HEK293 (cell line): ENCODE results near the gene PARVA.

ENCODE experiments used
- CTCF ChIA-PET: fragments of 350-600 bp; formaldehyde crosslinking; extraction: SDS; loops from one replicate; lab custom pipeline; 2021; ENCODE audit warnings: antibody characterized with exemption; lab: Yijun Ruan, JAX
- POLR2A ChIA-PET: fragments of 300-600 bp; formaldehyde crosslinking; extraction: SDS; loops from one replicate; lab custom pipeline; 2020; ENCODE audit warnings: antibody characterized with exemption, inconsistent platforms; lab: Yijun Ruan, JAX
- H3K27ac ChIP-seq: fragments of 200-500 bp; sonication (Bioruptor generic); 2 replicates; pipeline ENCODE4 v1.5.1; 2014; ENCODE audit warnings: low read depth, low read length, control low read depth, inconsistent platforms; ENCODE audit errors: extremely low read depth
- H3K36me3 ChIP-seq, 2 experiments: fragments of 200-500 bp in 1 of 2; sonication (Bioruptor generic) in 1 of 2; 1 replicate in 1 of 2; 2 replicates in 1 of 2; pipeline ENCODE4 v1.5.1; 2014 to 2017; ENCODE audit warnings: inconsistent platforms in 2 of 2, low read length in 2 of 2; ENCODE audit not compliant: control insufficient read depth in 2 of 2, insufficient read depth in 1 of 2
- H3K4me1 ChIP-seq: fragments of 200-500 bp; sonication (Bioruptor generic); 2 replicates; pipeline ENCODE4 v1.5.1; 2014; ENCODE audit warnings: mild to moderate bottlenecking, low read length, inconsistent platforms; ENCODE audit not compliant: control insufficient read depth, insufficient read depth
- H3K4me3 ChIP-seq: 2 replicates; pipeline ENCODE4 v1.5.1; 2011; ENCODE audit warnings: low read depth, mild to moderate bottlenecking, control low read depth, low read length, moderate library complexity
- H3K9me3 ChIP-seq: fragments of 200-500 bp; sonication (Bioruptor generic); 2 replicates; pipeline ENCODE4 v1.5.1; 2014; ENCODE audit warnings: low read depth, low read length, inconsistent platforms; ENCODE audit not compliant: control insufficient read depth, insufficient read depth
- BCL11B ChIP-seq: fragments of 450-650 bp; formaldehyde crosslinking; IDR thresholded peaks from 2 replicates; pipeline ENCODE4 v1.5.1; 2016; ENCODE audit warnings: low read depth, missing biosample characterization, missing genetic modification characterization
- PRDM2 ChIP-seq: fragments of 450-650 bp; formaldehyde crosslinking; IDR thresholded peaks from 2 replicates; pipeline ENCODE4 v1.5.1; 2016; ENCODE audit warnings: missing biosample characterization, missing genetic modification characterization, borderline replicate concordance
- SP2 ChIP-seq: fragments of 450-650 bp; formaldehyde crosslinking; IDR thresholded peaks from 2 replicates; pipeline ENCODE4 v1.5.1; 2016; ENCODE audit warnings: missing biosample characterization, missing genetic modification characterization
- YY1 ChIP-seq: fragments of 450-650 bp; formaldehyde crosslinking; IDR thresholded peaks from 2 replicates; pipeline ENCODE4 v1.5.1; 2018; ENCODE audit warnings: missing biosample characterization, missing genetic modification characterization
- ZBTB17 ChIP-seq: fragments of 450-650 bp; formaldehyde crosslinking; IDR thresholded peaks from 2 replicates; pipeline ENCODE4 v1.5.1; 2016; ENCODE audit warnings: missing biosample characterization, missing genetic modification characterization
- ZBTB49 ChIP-seq: fragments of 450-650 bp; formaldehyde crosslinking; IDR thresholded peaks from 2 replicates; pipeline ENCODE4 v1.5.1; 2016; ENCODE audit warnings: missing biosample characterization, missing genetic modification characterization, low read depth
- ZBTB7A ChIP-seq: fragments of 450-650 bp; formaldehyde crosslinking; IDR thresholded peaks from 2 replicates; pipeline ENCODE4 v1.5.1; 2016; ENCODE audit warnings: low read depth, missing biosample characterization, missing genetic modification characterization
- ZNF175 ChIP-seq: fragments of 450-650 bp; formaldehyde crosslinking; IDR thresholded peaks from 2 replicates; pipeline ENCODE4 v1.5.1; 2016; ENCODE audit warnings: missing biosample characterization, missing genetic modification characterization
- ZNF211 ChIP-seq: fragments of 450-650 bp; formaldehyde crosslinking; IDR thresholded peaks from 2 replicates; pipeline ENCODE4 v1.5.1; 2016; ENCODE audit warnings: low read depth, missing biosample characterization, missing genetic modification characterization
- ZNF473 ChIP-seq: fragments of 450-650 bp; formaldehyde crosslinking; IDR thresholded peaks from 2 replicates; pipeline ENCODE4 v1.5.1; 2017; ENCODE audit warnings: missing biosample characterization, missing genetic modification characterization
- ZNF48 ChIP-seq: fragments of 450-650 bp; formaldehyde crosslinking; IDR thresholded peaks from 2 replicates; pipeline ENCODE4 v1.5.1; 2016; ENCODE audit warnings: missing biosample characterization, missing genetic modification characterization
- ZNF530 ChIP-seq: fragments of 450-650 bp; formaldehyde crosslinking; IDR thresholded peaks from 2 replicates; pipeline ENCODE4 v1.5.1; 2016; ENCODE audit warnings: low read depth, missing biosample characterization, missing genetic modification characterization
- ZNF558 ChIP-seq: fragments of 450-650 bp; formaldehyde crosslinking; IDR thresholded peaks from 2 replicates; pipeline ENCODE4 v1.5.1; 2016; ENCODE audit warnings: missing biosample characterization, missing genetic modification characterization
- ZNF600 ChIP-seq: fragments of 450-650 bp; formaldehyde crosslinking; IDR thresholded peaks from 2 replicates; pipeline ENCODE4 v1.5.1; 2016; ENCODE audit warnings: missing biosample characterization, missing genetic modification characterization
- ZNF654 ChIP-seq: fragments of 450-650 bp; formaldehyde crosslinking; IDR thresholded peaks from 2 replicates; pipeline ENCODE4 v1.5.1; 2016; ENCODE audit warnings: low read depth, missing biosample characterization, missing genetic modification characterization
- ZNF660 ChIP-seq: fragments of 450-650 bp; IDR thresholded peaks from 2 replicates; pipeline ENCODE4 v1.5.1; 2018; ENCODE audit warnings: missing biosample characterization, mild to moderate bottlenecking, missing genetic modification characterization
- ZNF704 ChIP-seq: fragments of 450-650 bp; formaldehyde crosslinking; IDR thresholded peaks from 2 replicates; pipeline ENCODE4 v1.5.1; 2016; ENCODE audit warnings: missing biosample characterization, missing genetic modification characterization
- ZNF791 ChIP-seq: fragments of 450-650 bp; formaldehyde crosslinking; IDR thresholded peaks from 2 replicates; pipeline ENCODE4 v1.5.1; 2016; ENCODE audit warnings: missing biosample characterization, missing genetic modification characterization
- ZSCAN16 ChIP-seq: fragments of 450-650 bp; formaldehyde crosslinking; IDR thresholded peaks from 2 replicates; pipeline ENCODE4 v1.5.1; 2016; ENCODE audit warnings: missing biosample characterization, missing genetic modification characterization

The PARVA gene

GRCh38 chr11:12410006-12410728 is 32.8 kb downstream of the PARVA start:
- H3K27ac ChIP-seq = no peak overlapping the region
- POLR2A ChIA-PET = interaction anchor here (1.8 kb wide), 1 partner anchor 34 kb away, joined by 6 read pairs; the partner anchor contains the start of gene PARVA
- TF ChIP-seq ZBTB17 (tag by site-specific recombination) (peak; percentile 79), ZBTB7A (tag by site-specific recombination) (no peak), ZNF654 (tag by site-specific recombination) (peak; percentile 23; the same call in 1 of the 2 replicates)
- H3K4me1 ChIP-seq = no peaks in the 10 kb centered on the region
- H3K4me3 ChIP-seq = no peak overlapping the region
- H3K36me3 ChIP-seq = no peaks in the 10 kb centered on the region
- CTCF ChIA-PET = interaction anchor here (0.6 to 2.4 kb wide), 10 partner anchors 8 to 486 kb away, joined by 3 to 9 read pairs (median 4); partner anchors contain the start of gene PARVA
- no peaks in the 10 kb centered on the region for H3K9me3 ChIP-seq

GRCh38 chr11:12411393-12411792 is 34.0 kb downstream of the PARVA start:
- no peak overlapping the region for H3K4me3 ChIP-seq
- no peak overlapping the region for H3K27ac ChIP-seq
- ChIA-PET POLR2A (interaction anchor here (1.8 kb wide), 1 partner anchor 35 kb away, joined by 6 read pairs; the partner anchor contains the start of gene PARVA), CTCF (interaction anchor here (0.6 to 2.7 kb wide), 23 partner anchors 8 to 485 kb away, joined by 3 to 9 read pairs (median 4); partner anchors contain the start of gene PARVA)
- no peaks in the 10 kb centered on the region for H3K36me3 ChIP-seq
- H3K4me1 ChIP-seq = no peaks in the 10 kb centered on the region
- H3K9me3 ChIP-seq = no peaks in the 10 kb centered on the region
- TF ChIP-seq ZNF704 (tag by site-specific recombination) = no peak
- TF ChIP-seq ZNF530 (tag by site-specific recombination) = no peak
- TF ChIP-seq PRDM2 (tag by site-specific recombination) = no peak
- no peak for TF ChIP-seq SP2 (tag by site-specific recombination)
- TF ChIP-seq ZNF558 (tag by site-specific recombination) = no peak
- TF ChIP-seq ZNF791 (tag by site-specific recombination) = no peak
- TF ChIP-seq ZBTB49 = no peak
- no peak for TF ChIP-seq ZBTB7A (tag by site-specific recombination)
- TF ChIP-seq ZSCAN16 = no peak
- no peak for TF ChIP-seq BCL11B (tag by site-specific recombination)
- no peak for TF ChIP-seq ZNF473
- TF ChIP-seq ZNF660 = no peak
- no peak for TF ChIP-seq ZNF211 (tag by site-specific recombination)
- no peak for TF ChIP-seq ZNF48 (tag by site-specific recombination)
- no peak for TF ChIP-seq ZNF175 (tag by site-specific recombination)
- TF ChIP-seq ZNF600 (tag by site-specific recombination) = no peak
- no peak for TF ChIP-seq YY1 (tag by site-specific recombination)
